HCT116 (cell line): ENCODE measurements around the gene FHIT. TPM values are rescaled to one million over a fixed set of nuclear protein-coding genes. Genes with fewer than 3 reads are reported as not detected.

Source experiments
- ATAC-seq: fragments of 200-7000 bp; cut with Tn5 transposase; 2 replicates; pipeline ENCODE4 v1.9.1; 2020; ENCODE audit warnings: mild to moderate bottlenecking, moderate library complexity
- BruUV-seq: library from RNA; stranded (reverse); fragments of 400-500 nt; replicated peaks from 2 replicates; lab custom pipeline; 2021; lab: Mats Ljungman, UMichigan
- CTCF ChIA-PET: fragments of 300-600 bp; sonication (Branson Sonifier 250); formaldehyde crosslinking; loops from one replicate; lab custom pipeline; 2021; ENCODE audit warnings: antibody characterized with exemption; lab: Charles Lee
- POLR2A ChIA-PET: fragments of 300-600, 350-600 bp; sonication (Branson Sonifier 250); formaldehyde crosslinking; loops from one replicate; lab custom pipeline; 2021; ENCODE audit warnings: antibody characterized with exemption; lab: Charles Lee
- RAD21 ChIA-PET, 2 experiments: fragments of 300-600 bp; sonication (Branson Sonifier 250); formaldehyde crosslinking; loops; one replicate each; lab custom pipeline; 2023; ENCODE audit warnings: low total read pairs in 2 of 2; ENCODE audit not compliant: uncharacterized antibody in 2 of 2, unreplicated experiment in 2 of 2, low non-redundant PET in 1 of 2; lab: Charles Lee
- DNase-seq: peaks from one replicate; pipeline ENCODE4 v3.0.0-alpha.2; 2010; ENCODE audit warnings: low read depth, low spot score
- H2AFZ ChIP-seq: fragments of 200-600 bp; shearing (Covaris generic), sonication (generic); 2 replicates; pipeline ENCODE4 v1.6.1; 2017; ENCODE audit warnings: low read depth, mixed run types, mixed read lengths, antibody characterized with exemption, low read length; ENCODE audit not compliant: poor library complexity, severe bottlenecking
- H3K27ac ChIP-seq: 2 replicates; pipeline ENCODE4 v1.5.1; 2012; ENCODE audit warnings: low read depth, low read length
- H3K27me3 ChIP-seq: fragments of 200-600 bp; sonication (generic); 2 replicates; pipeline ENCODE4 v1.6.1; 2016; ENCODE audit warnings: mixed run types, low read length, mixed read lengths; ENCODE audit not compliant: insufficient read depth
- H3K36me3 ChIP-seq, 2 experiments: fragments of 200-500 bp in 1 of 2; fragments of 200-600 bp in 1 of 2; sonication (Bioruptor generic) in 1 of 2; sonication (generic) in 1 of 2; 2 replicates each; pipeline versions ENCODE4 v1.5.1 to v1.6.1; 2014 to 2016; ENCODE audit warnings: low read length in 2 of 2, inconsistent platforms in 1 of 2, mixed read lengths in 1 of 2, mixed run types in 1 of 2; ENCODE audit not compliant: insufficient read depth in 2 of 2, control insufficient read depth in 1 of 2
- H3K4me1 ChIP-seq, 2 experiments: fragments of 200-600 bp in 1 of 2; sonication (generic) in 1 of 2; 2 replicates each; pipeline versions ENCODE4 v1.5.1 to v1.6.1; 2012 to 2017; ENCODE audit warnings: low read length in 2 of 2, inconsistent platforms in 1 of 2, mild to moderate bottlenecking in 1 of 2, mixed read lengths in 1 of 2, mixed run types in 1 of 2, moderate library complexity in 1 of 2; ENCODE audit not compliant: insufficient read depth in 2 of 2, control insufficient read depth in 1 of 2
- H3K4me2 ChIP-seq: fragments of 200-600 bp; sonication (generic); 2 replicates; pipeline ENCODE4 v1.6.1; 2017; ENCODE audit warnings: mixed run types, low read length, mixed read lengths
- H3K4me3 ChIP-seq, 2 experiments: fragments of 200-600 bp in 1 of 2; sonication (generic) in 1 of 2; replicated peaks in 1 of 2; 2 replicates each; pipeline ENCODE4 v1.5.1; 2011 to 2016; ENCODE audit warnings: low read length in 2 of 2, control low read depth in 1 of 2, low read depth in 1 of 2, mild to moderate bottlenecking in 1 of 2, mixed read lengths in 1 of 2, mixed run types in 1 of 2
- H3K79me2 ChIP-seq: fragments of 200-600 bp; sonication (generic); 2 replicates; pipeline ENCODE4 v1.6.1; 2017; ENCODE audit warnings: mild to moderate bottlenecking, mixed run types, low read length, moderate library complexity, mixed read lengths; ENCODE audit not compliant: insufficient read depth
- H3K9ac ChIP-seq: fragments of 200-600 bp; sonication (generic); 2 replicates; pipeline ENCODE4 v1.6.1; 2016; ENCODE audit warnings: low read length, mixed read lengths
- H3K9me2 ChIP-seq: fragments of 200-600 bp; sonication (generic), shearing (Covaris generic); 2 replicates; pipeline ENCODE4 v1.6.1; 2017; ENCODE audit warnings: mixed run types, mild to moderate bottlenecking, moderate library complexity; ENCODE audit not compliant: insufficient read depth
- H3K9me3 ChIP-seq, 2 experiments: fragments of 200-500 bp in 1 of 2; fragments of 200-600 bp in 1 of 2; sonication (Bioruptor generic) in 1 of 2; sonication (generic) in 1 of 2; 2 replicates each; pipeline ENCODE4 v1.6.1; 2014 to 2017; ENCODE audit warnings: low read length in 2 of 2, mixed read lengths in 2 of 2, inconsistent platforms in 1 of 2, low read depth in 1 of 2, mild to moderate bottlenecking in 1 of 2, mixed run types in 1 of 2, moderate library complexity in 1 of 2; ENCODE audit not compliant: control insufficient read depth in 1 of 2, insufficient read depth in 1 of 2
- H4K20me1 ChIP-seq: fragments of 200-600 bp; sonication (generic), shearing (Covaris generic); 2 replicates; pipeline ENCODE4 v1.6.1; 2017; ENCODE audit warnings: mixed run types, mild to moderate bottlenecking, moderate library complexity; ENCODE audit not compliant: insufficient read depth
- CBX3 ChIP-seq: IDR thresholded peaks from 2 replicates; pipeline ENCODE4 v1.6.1; 2012; ENCODE audit warnings: low read depth
- CEBPB ChIP-seq: IDR thresholded peaks from 2 replicates; pipeline ENCODE4 v1.6.1; 2012; ENCODE audit warnings: low read depth
- CTCF ChIP-seq, 3 experiments: fragments of 200-600 bp in 1 of 3; sonication (generic) in 1 of 3; IDR thresholded peaks in 2 of 3; conservative IDR thresholded peaks in 1 of 3; 2 replicates each; pipeline ENCODE4 v1.5.1; 2012 to 2017; ENCODE audit warnings: low read depth in 2 of 3, low read length in 2 of 3, antibody characterized with exemption in 1 of 3, borderline replicate concordance in 1 of 3, control low read depth in 1 of 3, mild to moderate bottlenecking in 1 of 3, mixed read lengths in 1 of 3, mixed run types in 1 of 3, moderate library complexity in 1 of 3; ENCODE audit not compliant: insufficient read depth in 1 of 3
- ELF1 ChIP-seq: IDR thresholded peaks from 2 replicates; pipeline ENCODE4 v1.6.1; 2012; ENCODE audit warnings: low read depth, borderline replicate concordance
- EZH2phosphoT487 ChIP-seq: fragments of 200-600 bp; IDR thresholded peaks from 2 replicates; pipeline ENCODE4 v1.6.1; 2018; ENCODE audit warnings: antibody characterized with exemption, borderline replicate concordance
- JUND ChIP-seq: IDR thresholded peaks from 2 replicates; pipeline ENCODE4 v1.6.1; 2012
- POLR2A ChIP-seq: IDR thresholded peaks from 2 replicates; pipeline ENCODE4 v1.7.0; 2011; ENCODE audit warnings: borderline replicate concordance; ENCODE audit not compliant: insufficient read depth, insufficient read length; ENCODE audit errors: extremely low read depth
- SRF ChIP-seq: IDR thresholded peaks from 2 replicates; pipeline ENCODE4 v1.6.1; 2012; ENCODE audit warnings: low read depth
- TCF7L2 ChIP-seq: IDR thresholded peaks from 2 replicates; pipeline ENCODE4 v1.7.0; 2011; ENCODE audit warnings: borderline replicate concordance, inconsistent platforms; ENCODE audit not compliant: insufficient read depth, insufficient read length; ENCODE audit errors: extremely low read depth
- ZNF274 ChIP-seq: fragments of 200-500 bp; sonication (Bioruptor generic); IDR thresholded peaks from 2 replicates; pipeline ENCODE4 v1.6.1; 2014; ENCODE audit warnings: mild to moderate bottlenecking, low read depth, low read length, inconsistent platforms
- intact Hi-C: fragments of 100-400 bp; cut with micrococcal nuclease; formaldehyde crosslinking; loops from 2 replicates; pipeline ENCODE4 v1.10.0; 2022
- total RNA-seq: library from RNA; stranded (reverse); gene quantifications from one replicate; pipeline ENCODE4 v1.2.1, GENCODE V29; 2021; ENCODE audit not compliant: unreplicated experiment

Gene FHIT
- total RNA-seq, 1 experiment from 2014 or later, result 20.1 TPM

DNA sequence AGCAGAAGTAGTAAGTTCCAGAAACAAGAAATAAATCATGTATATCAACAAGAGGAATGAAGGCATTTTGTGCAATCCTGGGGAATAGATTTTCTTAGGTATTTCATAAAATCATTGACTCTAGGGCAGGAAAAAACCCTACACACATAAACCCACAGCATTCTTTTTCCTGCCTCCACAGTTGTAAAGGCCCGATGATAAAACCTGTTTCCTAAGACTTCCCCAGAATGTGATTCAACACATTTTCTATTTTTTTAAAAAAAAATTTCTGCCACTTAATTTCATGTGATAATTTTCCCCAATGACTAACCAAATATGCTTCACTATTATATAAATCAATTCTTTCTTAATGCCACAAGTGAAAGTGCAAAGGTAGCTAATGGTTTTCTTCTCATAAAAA lies 407.0 kb downstream of the FHIT start:
- DNase-seq (no peak), ATAC-seq (no peak)
- no peak overlapping the region for H3K9ac ChIP-seq
- no peaks in the 10 kb centered on the region for H3K79me2 ChIP-seq
- no peaks in the 10 kb centered on the region; the same call in 1 of the 2 replicates for H4K20me1 ChIP-seq
- TF ChIP-seq SRF (no peak), CBX3 (no peak), JUND (no peak), TCF7L2 (no peak), EZH2phosphoT487 (no peak), ZNF274 (no peak), CEBPB (no peak), ELF1 (no peak), CTCF (IDR thresholded peaks at IDR 0.05 in 2 of 3, conservative IDR thresholded peaks at IDR 0.05 in 1 of 3; ENCODE audit: borderline replicate concordance in 1 of 3, insufficient read depth in 1 of 3, low read depth in 2 of 3, low read length in 2 of 3) (no peak), POLR2A (no peak)
- RAD21 ChIA-PET, result no interaction called here
- POLR2A ChIA-PET, result no interaction called here
- no peaks in the 10 kb centered on the region for H3K4me1 ChIP-seq
- no peak overlapping the region for H3K4me2 ChIP-seq
- no TSS peak for BruUV-seq
- no peak overlapping the region for H3K4me3 ChIP-seq
- H3K27ac ChIP-seq, result no peak overlapping the region
- no peak overlapping the region for H2AFZ ChIP-seq
- H3K27me3 ChIP-seq, result no peaks in the 10 kb centered on the region
- no peaks in the 10 kb centered on the region for H3K9me2 ChIP-seq
- CTCF ChIA-PET, result no interaction called here
- intact Hi-C loops, result no loop called here
- no peaks in the 10 kb centered on the region for H3K36me3 ChIP-seq
- no peaks in the 10 kb centered on the region for H3K9me3 ChIP-seq

GRCh38 chr3:60841355-60841754 lies 409.9 kb downstream of the FHIT start:
- no peaks in the 10 kb centered on the region for H3K36me3 ChIP-seq
- POLR2A ChIA-PET, result no interaction called here
- no peaks in the 10 kb centered on the region for H3K9me3 ChIP-seq
- no peak overlapping the region for H3K27ac ChIP-seq
- H3K4me3 ChIP-seq, result no peak overlapping the region
- H3K4me2 ChIP-seq, result no peak overlapping the region
- TF ChIP-seq CTCF (IDR thresholded peaks at IDR 0.05 in 2 of 3, conservative IDR thresholded peaks at IDR 0.05 in 1 of 3; ENCODE audit: borderline replicate concordance in 1 of 3, insufficient read depth in 1 of 3, low read depth in 2 of 3, low read length in 2 of 3), result no peak
- TF ChIP-seq, all 23 proteins: peak for 0
- Histone ChIP-seq H3K27me3 (no peaks in the 10 kb centered on the region), H3K4me1 (no peaks in the 10 kb centered on the region), H4K20me1 (no peaks in the 10 kb centered on the region), H2AFZ (no peak overlapping the region), H3K9ac (no peak overlapping the region), H3K79me2 (no peaks in the 10 kb centered on the region), H3K9me2 (no peaks in the 10 kb centered on the region)
- intact Hi-C loops, result no loop called here
- ATAC-seq (no peak), DNase-seq (no peak)
- CTCF ChIA-PET, result no interaction called here
- RAD21 ChIA-PET, result no interaction called here
- no TSS peak for BruUV-seq
